ENCODE data around the gene FBRSL1.

GRCh38 chr12:132541996-132542395, 52.0 kb downstream of the FBRSL1 start:
- TF ChIP-seq POLR2A (IDR thresholded peaks at IDR 0.05) (no peak), CTCF (IDR thresholded peaks at IDR 0.05) (no peak), POLR2AphosphoS5 (IDR thresholded peaks at IDR 0.05) (no peak)

Data from breast epithelium (tissue), 3 donors.